Thyroid gland (tissue), 4 donors: ENCODE results near the gene SIX5. TPM values are rescaled to one million over a fixed set of nuclear protein-coding genes. Genes with fewer than 3 reads are reported as not detected.

Source experiments
- DNase-seq, 2 donors: peaks; one replicate each; pipeline ENCODE4 v3.0.0-alpha.2; 2019
- H3K27ac ChIP-seq, 3 donors: fragments of 200-600 bp; sonication (generic); 1 replicate in 2 of 3; 2 replicates in 1 of 3; pipeline ENCODE4 v1.5.1; 2016 to 2019; ENCODE audit warnings: mild to moderate bottlenecking in 1 of 3, moderate library complexity in 1 of 3
- H3K27me3 ChIP-seq: fragments of 200-600 bp; sonication (generic); one replicate; pipeline ENCODE4 v1.5.1; 2019
- H3K36me3 ChIP-seq, 2 donors: fragments of 200-600 bp; sonication (generic); one replicate each; pipeline ENCODE4 v1.5.1; 2016 to 2019
- H3K4me1 ChIP-seq, 2 donors: fragments of 200-600 bp; sonication (generic); one replicate each; pipeline ENCODE4 v1.5.1; 2017 to 2019
- H3K4me3 ChIP-seq, 3 donors: fragments of 200-600 bp; sonication (generic); replicated peaks in 1 of 3; 1 replicate in 2 of 3; 2 replicates in 1 of 3; pipeline ENCODE4 v1.5.1; 2016; ENCODE audit warnings: mild to moderate bottlenecking in 1 of 3
- H3K9me3 ChIP-seq: fragments of 200-600 bp; sonication (generic); one replicate; pipeline ENCODE4 v1.5.1; 2017
- CTCF ChIP-seq, 6 experiments: fragments of 200-600 bp in 3 of 6; fragments of 450-650 bp in 3 of 6; sonication (generic) in 3 of 6; IDR thresholded peaks; one replicate each; pipeline ENCODE4 v1.5.1; 2016 to 2019; ENCODE audit warnings: antibody characterized with exemption in 6 of 6, mild to moderate bottlenecking in 2 of 6, inconsistent platforms in 1 of 6, moderate library complexity in 1 of 6
- POLR2A ChIP-seq, 2 donors: fragments of 450-650 bp; IDR thresholded peaks; one replicate each; pipeline ENCODE4 v1.6.1; 2017; ENCODE audit warnings: antibody characterized with exemption in 2 of 2, mild to moderate bottlenecking in 2 of 2, moderate library complexity in 1 of 2
- whole genome bisulfite sequencing, 2 donors: methylation state at CpG; one replicate each; pipeline ENCODE4 v1.1.5; 2017; 5-methylcytosine and 5-hydroxymethylcytosine counted together
- intact Hi-C: fragments of 100-400 bp; cut with DNase I; formaldehyde crosslinking; loops from one replicate; pipeline ENCODE4 v1.15.1; 2023
- total RNA-seq, 4 donors: library from RNA; depleted of rRNA; stranded (reverse); fragments of >200 nt; gene quantifications; one replicate each; pipeline ENCODE4 v1.2.3, GENCODE V29; 2016

Gene SIX5
- total RNA-seq, 4 donors from 2014 or later, result 18.3 to 33.0 (median 23.3) TPM

GRCh38 chr19:45774765-45775164 is 5.7 kb upstream of the SIX5 start:
- WGBS, 2 donors, result 62 to 79% methylated on average over 9 of the region's 9 CpGs
- TF ChIP-seq CTCF (IDR thresholded peaks at IDR 0.05), result peak in 1 of 6 experiments; percentile 8
- no peak for TF ChIP-seq POLR2A (IDR thresholded peaks at IDR 0.05)
- peaks cover 15 to 19% of the 10 kb centered on the region in 2 donors for H3K36me3 ChIP-seq
- no peaks in the 10 kb centered on the region for H3K27me3 ChIP-seq
- intact Hi-C loops, result no loop called here
- no peaks in the 10 kb centered on the region for H3K9me3 ChIP-seq
- no peak overlapping the region for H3K4me3 ChIP-seq
- H3K27ac ChIP-seq, result no peak overlapping the region
- H3K4me1 ChIP-seq, result peaks cover 7 to 9% of the 10 kb centered on the region in 2 donors
- peak in 1 of 2 donors; percentile 44 for DNase-seq

- no peak overlapping the region for H3K4me3 ChIP-seq
- intact Hi-C loops, result no loop called here
- peaks cover 0 to 6% of the 10 kb centered on the region in 2 donors for H3K4me1 ChIP-seq
- 62 to 70% methylated on average over 2 of the region's 2 CpGs for WGBS, 2 donors
- H3K9me3 ChIP-seq, result no peaks in the 10 kb centered on the region
- TF ChIP-seq CTCF (IDR thresholded peaks at IDR 0.05) (no peak), POLR2A (IDR thresholded peaks at IDR 0.05) (no peak)
- DNase-seq, result no peak
- H3K27me3 ChIP-seq, result no peaks in the 10 kb centered on the region
- H3K36me3 ChIP-seq, result peaks cover 15 to 19% of the 10 kb centered on the region in 2 donors
- H3K27ac ChIP-seq, result no peak overlapping the region
Measured at GRCh38 chr19:45773384-45773783, 4.3 kb upstream of the SIX5 start.

GRCh38 chr19:45772912-45773311 is 3.9 kb upstream of the SIX5 start:
- 83 to 89% methylated on average over 1 to 2 of the region's 3 CpGs for WGBS, 2 donors
- H3K4me1 ChIP-seq, result peaks cover 0 to 6% of the 10 kb centered on the region in 2 donors

GRCh38 chr19:45772130-45772840 is 3.2 kb upstream of the SIX5 start:
- Histone ChIP-seq H3K27ac (no peak overlapping the region), H3K4me3 (no peak overlapping the region), H3K27me3 (no peaks in the 10 kb centered on the region), H3K9me3 (no peaks in the 10 kb centered on the region), H3K36me3 (peaks cover 11 to 15% of the 10 kb centered on the region in 2 donors), H3K4me1 (peaks cover 0 to 6% of the 10 kb centered on the region in 2 donors)
- TF ChIP-seq POLR2A (IDR thresholded peaks at IDR 0.05) (no peak), CTCF (IDR thresholded peaks at IDR 0.05) (no peak)
- DNase-seq, result no peak
- WGBS, 2 donors, result 80 to 83% methylated on average over 14 of the region's 14 CpGs
- intact Hi-C loops, result no loop called here

More at GRCh38 chr19:45772912-45773311, 3.9 kb upstream of the SIX5 start:
- Histone ChIP-seq H3K27ac (no peak overlapping the region), H3K9me3 (no peaks in the 10 kb centered on the region), H3K4me3 (no peak overlapping the region), H3K36me3 (peaks cover 15 to 19% of the 10 kb centered on the region in 2 donors), H3K27me3 (no peaks in the 10 kb centered on the region)
- intact Hi-C loops, result no loop called here
- DNase-seq, result no peak
- TF ChIP-seq CTCF (IDR thresholded peaks at IDR 0.05), result no peak
- no peak for TF ChIP-seq POLR2A (IDR thresholded peaks at IDR 0.05)

- peaks cover 8 to 14% of the 10 kb centered on the region in 2 donors for H3K4me1 ChIP-seq
- DNase-seq, result peak in 1 of 2 donors; percentile 27
- WGBS, 2 donors, result 79 to 81% methylated on average over 21 to 31 of the region's 46 CpGs
- peak overlapping the region in 2 of 3 donors; percentile 64 to 91 for H3K27ac ChIP-seq
- intact Hi-C loops, result no loop called here
- H3K4me3 ChIP-seq, result no peak overlapping the region
- TF ChIP-seq POLR2A (IDR thresholded peaks at IDR 0.05) (no peak), CTCF (IDR thresholded peaks at IDR 0.05) (no peak)
- H3K27me3 ChIP-seq, result no peaks in the 10 kb centered on the region
- no peaks in the 10 kb centered on the region for H3K9me3 ChIP-seq
- H3K36me3 ChIP-seq, result peaks cover 2 to 7% of the 10 kb centered on the region in 2 donors
Measured at GRCh38 chr19:45771311-45771933, 2.4 kb upstream of the SIX5 start.
